ENCODE measurements around the gene HES6.

- TF ChIP-seq CTCF (IDR thresholded peaks at IDR 0.05) (no peak), POLR2A (IDR thresholded peaks at IDR 0.05) (no peak), POLR2AphosphoS5 (IDR thresholded peaks at IDR 0.05) (no peak)
Observed at GRCh38 chr2:238238766-238239542, 884 bp downstream of the HES6 start.
